ENCODE results near the gene THEM4. TPM values are rescaled to one million over a fixed set of nuclear protein-coding genes. Genes with fewer than 3 reads are reported as not detected.

Gene THEM4
- total and polyA plus RNA-seq, 2 donors (not counting 1 experiment from before 2014, with no cell fraction given), result 15.0 to 16.1 TPM

GRCh38 chr1:151892190-151892589 lies 17.1 kb downstream of the THEM4 start:
- H3K4me1 Mint-ChIP-seq, result no peaks in the 10 kb centered on the region
- Histone ChIP-seq H3K4me3 (ENCODE audit: control extremely low read depth in 1 of 5, extremely low read depth in 1 of 5, insufficient read depth in 1 of 5, low read depth in 2 of 5, low read length in 4 of 5) (no peak overlapping the region), H2AFZ (ENCODE audit: insufficient read depth, low read depth, low read length, poor library complexity, severe bottlenecking) (no peak overlapping the region), H4K20me1 (ENCODE audit: control insufficient read depth, insufficient read depth, low read length, poor library complexity, severe bottlenecking) (no peaks in the 10 kb centered on the region), H3K4me2 (replicated peaks; ENCODE audit: low read depth, low read length, poor library complexity, severe bottlenecking) (no peak overlapping the region), H3K9ac (ENCODE audit: low read length) (no peak overlapping the region), H3K9me3 (ENCODE audit: control extremely low read depth in 1 of 3, control insufficient read depth in 2 of 3, insufficient read depth in 1 of 3, low read length in 2 of 3) (no peaks in the 10 kb centered on the region), H3K27me3 (replicated peaks in 1 of 4; ENCODE audit: control extremely low read depth in 1 of 4, control insufficient read depth in 3 of 4, insufficient read depth in 4 of 4, low read length in 3 of 4) (no peaks in the 10 kb centered on the region), H3K79me2 (ENCODE audit: control insufficient read depth, insufficient read depth, low read length) (no peaks in the 10 kb centered on the region), H3K27ac (ENCODE audit: low read length in 2 of 2) (no peak overlapping the region), H3K36me3 (replicated peaks in 1 of 2; ENCODE audit: control extremely low read depth in 1 of 2, control insufficient read depth in 1 of 2, extremely low read depth in 1 of 2, insufficient read depth in 2 of 2, low read length in 1 of 2) (peaks cover 0 to 14% of the 10 kb centered on the region in 2 experiments), H3K4me1 (ENCODE audit: control insufficient read depth in 2 of 2, insufficient read depth in 2 of 2, low read length in 2 of 2) (no peaks in the 10 kb centered on the region)
- no peaks in the 10 kb centered on the region for H3K9me3 Mint-ChIP-seq (ENCODE audit: insufficient read depth)
- intact Hi-C loops (cut with micrococcal nuclease), result no loop called here
- no peak overlapping the region for H3K4me3 Mint-ChIP-seq
- no peak overlapping the region for H3K27ac Mint-ChIP-seq
- whole genome bisulfite sequencing (ENCODE audit: insufficient coverage), result 100% methylated on average over 1 of the region's 2 CpGs
- no peak for TF ChIP-seq CTCF (IDR thresholded peaks at IDR 0.05)
- no peak for TF ChIP-seq EZH2 (IDR thresholded peaks at IDR 0.05; ENCODE audit: borderline replicate concordance, insufficient read depth, low read depth, low read length, poor library complexity, severe bottlenecking)
- ATAC-seq (ENCODE audit: low read depth), result no peak
- H3K27me3 Mint-ChIP-seq, result no peaks in the 10 kb centered on the region
- CTCF ChIA-PET, result interaction anchor here (8.9 kb wide), 1 partner anchor 109 kb away, joined by 115 read pairs; no protein-coding TSS in a partner anchor
- POLR2A ChIA-PET, result no interaction called here
- no peak for DNase-seq

- Histone ChIP-seq H2AFZ (ENCODE audit: insufficient read depth, low read depth, low read length, poor library complexity, severe bottlenecking) (no peak overlapping the region), H3K27me3 (replicated peaks in 1 of 4; ENCODE audit: control extremely low read depth in 1 of 4, control insufficient read depth in 3 of 4, insufficient read depth in 4 of 4, low read length in 3 of 4) (no peaks in the 10 kb centered on the region), H3K9ac (ENCODE audit: low read length) (no peak overlapping the region), H3K4me3 (ENCODE audit: control extremely low read depth in 1 of 5, extremely low read depth in 1 of 5, insufficient read depth in 1 of 5, low read depth in 2 of 5, low read length in 4 of 5) (no peak overlapping the region), H3K27ac (ENCODE audit: low read length in 2 of 2) (no peak overlapping the region), H3K4me1 (ENCODE audit: control insufficient read depth in 2 of 2, insufficient read depth in 2 of 2, low read length in 2 of 2) (no peaks in the 10 kb centered on the region), H3K79me2 (ENCODE audit: control insufficient read depth, insufficient read depth, low read length) (no peaks in the 10 kb centered on the region), H4K20me1 (ENCODE audit: control insufficient read depth, insufficient read depth, low read length, poor library complexity, severe bottlenecking) (no peaks in the 10 kb centered on the region), H3K36me3 (replicated peaks in 1 of 2; ENCODE audit: control extremely low read depth in 1 of 2, control insufficient read depth in 1 of 2, extremely low read depth in 1 of 2, insufficient read depth in 2 of 2, low read length in 1 of 2) (peaks cover 0 to 14% of the 10 kb centered on the region in 2 experiments), H3K4me2 (replicated peaks; ENCODE audit: low read depth, low read length, poor library complexity, severe bottlenecking) (no peak overlapping the region), H3K9me3 (ENCODE audit: control extremely low read depth in 1 of 3, control insufficient read depth in 2 of 3, insufficient read depth in 1 of 3, low read length in 2 of 3) (no peaks in the 10 kb centered on the region)
- Mint-ChIP-seq H3K4me3 (no peak overlapping the region), H3K9me3 (ENCODE audit: insufficient read depth) (no peaks in the 10 kb centered on the region), H3K4me1 (no peaks in the 10 kb centered on the region), H3K27me3 (no peaks in the 10 kb centered on the region), H3K27ac (no peak overlapping the region)
- ATAC-seq (ENCODE audit: low read depth) (no peak), DNase-seq (no peak)
- ChIA-PET POLR2A (no interaction called here), CTCF (interaction anchor here (1.2 to 8.9 kb wide), 3 partner anchors 42 to 110 kb away, joined by 3 to 115 read pairs (median 5); no protein-coding TSS in a partner anchor)
- intact Hi-C loops (cut with micrococcal nuclease), result no loop called here
- 96% methylated on average over 3 of the region's 3 CpGs for WGBS (ENCODE audit: insufficient coverage)
- TF ChIP-seq CTCF (IDR thresholded peaks at IDR 0.05), result no peak
- TF ChIP-seq EZH2 (IDR thresholded peaks at IDR 0.05; ENCODE audit: borderline replicate concordance, insufficient read depth, low read depth, low read length, poor library complexity, severe bottlenecking), result no peak
Measured at GRCh38 chr1:151891512-151891911, 17.8 kb downstream of the THEM4 start.

All from B cell (primary cell).